Measurements from ENCODE around the gene THOC5.
A peak's percentile ranks its signal among the peaks of the same experiment; 100 is the strongest.

Gene THOC5

GRCh38 chr22:29473001-29473400 lies 80.6 kb downstream of the THOC5 start:
- DNase-seq (ENCODE audit: low read depth) = no peak

DNA sequence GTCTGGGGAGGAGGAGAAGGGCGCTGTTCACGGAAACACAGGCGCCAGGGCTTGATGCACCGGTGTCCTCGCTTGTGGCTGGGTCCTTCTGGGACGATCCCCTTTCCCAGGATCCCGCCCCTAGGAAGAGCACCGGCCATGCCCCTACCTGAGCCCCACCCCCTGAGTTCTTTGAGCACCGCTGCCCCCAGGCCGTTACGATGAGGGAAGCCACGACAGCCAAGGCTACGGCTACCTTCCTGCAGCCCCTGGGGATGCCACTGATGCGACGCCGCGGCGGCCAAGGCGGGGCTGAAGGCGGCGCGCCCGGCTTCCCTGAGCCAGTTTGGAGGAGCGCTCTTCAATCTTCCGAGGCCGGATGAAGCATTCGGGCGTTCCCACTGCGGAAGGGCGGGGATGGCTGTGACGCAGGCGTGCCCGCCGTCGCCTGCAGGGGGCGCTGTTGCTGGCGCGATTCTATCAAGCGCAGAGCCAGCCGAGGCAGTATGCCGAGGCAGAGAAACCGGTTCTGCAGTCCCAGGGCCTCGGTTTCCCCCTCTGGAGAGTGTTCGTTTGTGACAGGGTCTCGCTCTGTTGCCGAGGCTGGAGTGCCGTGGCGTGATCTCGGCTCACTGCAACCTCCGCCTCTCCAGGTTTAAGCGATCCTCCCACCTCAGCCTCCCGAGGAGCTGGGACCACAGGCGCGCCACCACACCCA lies 83.2 kb downstream of the THOC5 start:
- peak; percentile 38 for DNase-seq (ENCODE audit: low read depth)

- DNase-seq (ENCODE audit: low read depth) = no peak
Measured at GRCh38 chr22:29469755-29470154, 83.8 kb downstream of the THOC5 start.

GRCh38 chr22:29464581-29464980 lies 89.0 kb downstream of the THOC5 start:
- DNase-seq (ENCODE audit: low read depth) = no peak

DNA sequence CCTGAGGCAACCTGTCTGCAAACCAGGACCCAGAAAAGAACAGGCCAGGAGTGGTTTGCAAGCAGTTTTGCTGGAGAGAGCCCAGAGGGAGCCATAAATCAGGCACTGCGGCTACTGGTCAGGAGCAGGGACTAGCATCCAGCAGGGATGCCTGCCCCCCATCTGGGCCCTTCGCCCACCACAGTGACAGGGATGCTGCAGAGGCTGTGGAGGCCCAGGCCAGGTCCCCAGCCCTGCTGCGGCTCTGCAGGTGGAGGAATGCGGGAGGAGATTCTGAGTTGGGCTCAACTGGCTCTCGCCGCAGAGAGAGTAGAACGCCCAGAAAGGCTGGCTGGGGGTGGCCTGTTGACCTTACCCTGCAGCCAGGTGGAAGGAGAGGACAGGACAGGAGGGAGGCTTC lies 89.9 kb downstream of the THOC5 start:
- DNase-seq (ENCODE audit: low read depth) = no peak

- no peak for DNase-seq (ENCODE audit: low read depth)
Measured at GRCh38 chr22:29461263-29461662, 92.3 kb downstream of the THOC5 start.

DNA sequence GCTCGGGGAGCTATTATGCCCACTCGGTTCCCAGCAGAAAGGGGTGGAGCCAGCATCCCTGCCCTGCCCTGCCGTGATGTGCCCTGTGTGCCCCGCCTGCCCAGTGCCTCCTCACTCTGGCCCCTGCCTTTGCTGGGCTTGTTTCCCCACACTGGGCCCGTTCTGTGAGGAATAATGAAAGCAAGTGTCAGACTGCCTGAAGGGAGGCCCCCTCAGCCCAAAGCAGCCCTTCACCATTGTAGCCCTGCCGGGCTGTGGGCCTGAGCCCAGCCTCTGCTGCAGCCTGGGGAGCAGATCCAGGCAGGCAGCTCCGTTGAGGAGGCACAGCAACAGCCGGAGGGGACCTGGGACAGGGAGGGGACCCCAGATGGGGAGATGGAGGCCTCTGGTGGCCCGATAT lies 93.8 kb downstream of the THOC5 start:
- DNase-seq (ENCODE audit: low read depth) = no peak

- no peak for DNase-seq (ENCODE audit: low read depth)
Measured at GRCh38 chr22:29458551-29458950, 95.0 kb downstream of the THOC5 start.

GRCh38 chr22:29457730-29458129 lies 95.8 kb downstream of the THOC5 start:
- DNase-seq (ENCODE audit: low read depth) = no peak

- DNase-seq (ENCODE audit: low read depth) = no peak
Measured at GRCh38 chr22:29456211-29456671, 97.3 kb downstream of the THOC5 start.

Measured in T-helper 22 cell (primary cell).